BE2C (cell line): ENCODE results near the gene CPEB3.

Experiments
- DNase-seq: peaks from one replicate; pipeline ENCODE4 v3.0.0-alpha.2; 2020
- H3K27me3 ChIP-seq: fragments of 250-450 bp; sonication (Bioruptor Pico); 2 replicates; pipeline ENCODE4 v1.5.1; 2020; ENCODE audit warnings: mild to moderate bottlenecking
- H3K36me3 ChIP-seq: fragments of 250-450 bp; sonication (Bioruptor Pico); 2 replicates; pipeline ENCODE4 v1.5.1; 2020; ENCODE audit warnings: mild to moderate bottlenecking
- H3K4me1 ChIP-seq: fragments of 250-450 bp; sonication (Bioruptor Pico); 2 replicates; pipeline ENCODE4 v1.5.1; 2020
- H3K4me3 ChIP-seq: 2 replicates; pipeline ENCODE4 v1.5.1; 2011; ENCODE audit warnings: low read depth, low read length
- H3K9me3 ChIP-seq: fragments of 250-450 bp; sonication (Bioruptor Pico); 2 replicates; pipeline ENCODE4 v1.5.1; 2020
- TF ChIP-seq, protein P1 (sequence below): IDR thresholded peaks from 2 replicates; pipeline ENCODE4 v1.5.1; 2012; ENCODE audit warnings: mild to moderate bottlenecking, low read depth, low read length

Gene CPEB3

DNA sequence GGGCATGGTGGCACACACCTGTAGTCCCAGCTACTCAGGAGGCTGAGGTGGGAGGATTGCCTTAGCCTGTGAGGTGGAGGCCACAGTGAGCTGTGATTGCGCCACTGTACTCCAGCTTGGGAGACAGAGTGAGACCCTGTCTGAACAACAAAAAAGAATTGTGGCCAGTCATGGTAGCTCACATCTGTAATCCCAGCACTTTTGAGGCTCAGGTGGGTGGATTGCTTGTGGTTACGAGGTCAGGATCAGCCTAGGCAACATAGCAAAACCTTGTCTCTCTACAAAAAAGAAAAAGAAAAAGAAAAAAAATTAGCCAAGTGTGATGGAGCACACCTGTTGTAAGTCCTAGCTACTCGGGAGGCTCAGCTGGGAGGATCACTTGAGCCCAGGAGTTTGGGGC is 22.9 kb upstream of the CPEB3 start:
- H3K4me3 ChIP-seq, result no peak overlapping the region
- no peaks in the 10 kb centered on the region for H3K9me3 ChIP-seq
- no peaks in the 10 kb centered on the region for H3K27me3 ChIP-seq
- peaks cover 5% of the 10 kb centered on the region; the same call in 1 of the 2 replicates for H3K36me3 ChIP-seq
- TF ChIP-seq, protein P1, sequence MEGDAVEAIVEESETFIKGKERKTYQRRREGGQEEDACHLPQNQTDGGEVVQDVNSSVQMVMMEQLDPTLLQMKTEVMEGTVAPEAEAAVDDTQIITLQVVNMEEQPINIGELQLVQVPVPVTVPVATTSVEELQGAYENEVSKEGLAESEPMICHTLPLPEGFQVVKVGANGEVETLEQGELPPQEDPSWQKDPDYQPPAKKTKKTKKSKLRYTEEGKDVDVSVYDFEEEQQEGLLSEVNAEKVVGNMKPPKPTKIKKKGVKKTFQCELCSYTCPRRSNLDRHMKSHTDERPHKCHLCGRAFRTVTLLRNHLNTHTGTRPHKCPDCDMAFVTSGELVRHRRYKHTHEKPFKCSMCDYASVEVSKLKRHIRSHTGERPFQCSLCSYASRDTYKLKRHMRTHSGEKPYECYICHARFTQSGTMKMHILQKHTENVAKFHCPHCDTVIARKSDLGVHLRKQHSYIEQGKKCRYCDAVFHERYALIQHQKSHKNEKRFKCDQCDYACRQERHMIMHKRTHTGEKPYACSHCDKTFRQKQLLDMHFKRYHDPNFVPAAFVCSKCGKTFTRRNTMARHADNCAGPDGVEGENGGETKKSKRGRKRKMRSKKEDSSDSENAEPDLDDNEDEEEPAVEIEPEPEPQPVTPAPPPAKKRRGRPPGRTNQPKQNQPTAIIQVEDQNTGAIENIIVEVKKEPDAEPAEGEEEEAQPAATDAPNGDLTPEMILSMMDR, result no peak
- no peaks in the 10 kb centered on the region for H3K4me1 ChIP-seq
- no peak for DNase-seq

DNA sequence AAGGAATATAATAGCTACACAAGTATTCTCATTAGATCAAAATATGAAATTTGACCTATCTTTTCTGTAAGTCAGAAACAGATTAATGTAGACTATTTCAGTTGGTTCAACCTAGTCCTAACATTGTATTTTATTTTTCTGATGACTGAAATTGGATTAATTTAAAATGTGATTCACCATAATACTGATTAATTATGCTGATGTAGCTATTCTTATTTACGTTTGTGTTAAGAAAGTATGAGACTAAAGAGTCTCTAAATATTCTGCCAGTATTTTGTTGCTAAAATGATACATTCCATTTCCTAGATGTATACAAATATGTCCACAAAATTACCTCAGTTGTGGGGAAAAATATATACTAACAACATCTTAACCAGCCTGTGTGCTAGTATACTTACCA is 18.4 kb upstream of the CPEB3 start:
- peaks cover 5% of the 10 kb centered on the region; the same call in 1 of the 2 replicates for H3K36me3 ChIP-seq
- no peak overlapping the region for H3K4me3 ChIP-seq
- H3K4me1 ChIP-seq, result no peaks in the 10 kb centered on the region
- no peaks in the 10 kb centered on the region for H3K9me3 ChIP-seq
- DNase-seq, result no peak
- H3K27me3 ChIP-seq, result no peaks in the 10 kb centered on the region
- TF ChIP-seq, protein P1, result no peak

DNA sequence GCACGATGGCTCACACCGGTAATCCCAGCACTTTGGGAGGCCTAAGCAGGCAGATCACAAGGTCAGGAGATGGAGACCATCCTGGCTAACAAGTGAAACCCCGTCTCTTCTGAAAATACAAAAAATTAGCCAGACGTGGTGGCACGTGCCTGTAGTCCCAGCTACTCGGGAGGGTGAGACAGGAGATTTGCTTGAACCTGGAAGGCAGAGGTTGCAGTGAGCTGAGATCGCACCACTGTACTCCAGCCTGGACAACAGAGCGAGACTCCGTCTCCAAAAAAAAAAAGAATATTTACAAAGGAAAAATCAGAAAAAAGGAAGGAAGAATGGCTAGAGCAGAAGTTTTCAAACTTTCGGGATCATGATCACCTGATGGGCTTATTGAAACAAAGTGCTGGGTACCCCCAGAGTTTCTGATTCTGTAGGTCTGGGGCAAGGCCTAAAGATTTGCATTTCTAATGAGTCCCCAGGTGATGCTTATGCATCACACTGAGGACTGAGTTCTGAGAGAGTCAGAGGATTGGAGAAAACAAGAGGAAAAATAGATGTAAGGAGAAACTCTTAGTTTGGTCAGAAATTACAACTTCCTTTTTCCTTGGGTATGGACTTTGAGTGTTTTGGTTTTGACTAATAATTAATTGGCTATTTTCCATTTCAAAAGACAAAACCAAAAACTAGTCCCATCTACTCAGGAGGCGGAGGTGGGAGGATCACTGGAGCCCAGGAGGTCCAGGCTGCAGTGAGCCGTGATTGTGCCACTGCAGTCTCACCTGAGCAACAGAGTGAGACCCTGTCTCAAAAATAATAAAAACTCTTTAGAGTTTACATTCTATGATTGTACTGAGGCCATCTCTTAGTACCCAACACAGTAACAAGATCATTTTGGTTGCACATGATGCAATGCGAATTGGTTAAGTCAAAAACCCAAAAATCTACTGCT is 14.5 kb upstream of the CPEB3 start:
- no peaks in the 10 kb centered on the region for H3K4me1 ChIP-seq
- H3K27me3 ChIP-seq, result no peaks in the 10 kb centered on the region
- H3K9me3 ChIP-seq, result no peaks in the 10 kb centered on the region
- DNase-seq, result no peak
- H3K4me3 ChIP-seq, result no peak overlapping the region
- H3K36me3 ChIP-seq, result no peaks in the 10 kb centered on the region
- TF ChIP-seq, protein P1, result no peak

DNA sequence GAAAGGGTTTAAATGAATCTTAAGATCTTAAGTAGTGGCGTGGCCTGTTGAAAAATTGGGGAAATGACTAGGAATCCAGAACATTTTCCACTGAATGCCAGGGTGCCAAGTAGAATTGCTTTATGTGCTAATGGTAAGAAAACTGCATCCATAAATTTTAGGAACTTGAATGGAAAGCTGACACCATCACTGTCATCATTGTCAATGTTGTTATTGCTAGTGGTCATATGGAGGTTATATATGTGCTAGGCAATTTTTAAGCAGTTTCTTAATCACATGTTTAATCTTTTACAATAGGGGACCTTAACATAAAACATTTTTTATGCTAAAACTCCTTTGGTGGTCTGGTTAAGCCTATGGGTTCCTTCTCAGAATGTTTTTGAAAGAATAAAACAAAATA is 13.2 kb upstream of the CPEB3 start:
- H3K27me3 ChIP-seq, result no peaks in the 10 kb centered on the region
- DNase-seq, result no peak
- no peaks in the 10 kb centered on the region for H3K36me3 ChIP-seq
- no peaks in the 10 kb centered on the region for H3K4me1 ChIP-seq
- H3K4me3 ChIP-seq, result no peak overlapping the region
- TF ChIP-seq, protein P1, result no peak
- H3K9me3 ChIP-seq, result no peaks in the 10 kb centered on the region

DNA sequence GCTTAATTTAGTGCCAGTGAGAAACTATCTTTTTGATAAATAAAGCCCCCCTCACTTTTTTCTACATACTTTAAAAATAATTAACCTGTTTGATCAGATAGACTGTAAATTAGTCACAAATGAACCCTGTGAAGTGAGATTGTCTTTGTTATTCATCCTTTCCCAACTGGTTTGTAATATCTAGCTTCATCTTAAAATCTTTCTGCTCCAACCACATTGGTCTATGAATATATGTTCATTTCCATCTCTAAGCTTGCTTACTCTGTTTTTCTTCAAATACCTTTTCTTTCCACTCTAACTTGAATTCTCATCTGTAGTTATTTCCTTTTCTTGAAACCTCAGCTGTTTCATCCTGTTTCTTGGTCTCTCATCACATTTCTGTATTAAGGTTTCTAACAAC is 12.2 kb upstream of the CPEB3 start:
- no peak for DNase-seq
- TF ChIP-seq, protein P1, result no peak
- Histone ChIP-seq H3K4me3 (no peak overlapping the region), H3K4me1 (no peaks in the 10 kb centered on the region), H3K36me3 (no peaks in the 10 kb centered on the region), H3K9me3 (no peaks in the 10 kb centered on the region), H3K27me3 (no peaks in the 10 kb centered on the region)

DNA sequence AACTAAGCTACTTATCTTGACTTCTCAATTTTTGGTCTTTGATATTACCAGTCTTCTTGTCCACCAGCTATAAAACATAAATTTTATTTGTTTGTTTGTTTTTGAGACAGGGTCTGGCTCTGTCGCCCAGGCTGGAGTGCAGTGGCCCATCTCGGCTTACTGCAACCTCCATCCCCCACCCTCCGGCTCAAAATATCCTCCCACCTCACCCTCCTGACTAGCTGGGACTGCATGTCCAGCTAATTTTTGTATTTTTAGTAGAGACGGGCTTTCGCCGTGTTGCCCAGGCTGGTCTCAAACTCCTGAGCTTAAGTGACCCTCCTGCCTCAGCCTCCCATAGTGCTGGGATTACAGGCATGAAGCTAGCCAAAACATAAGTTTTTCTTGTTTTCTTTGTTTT is 7.6 kb upstream of the CPEB3 start:
- DNase-seq, result no peak
- no peaks in the 10 kb centered on the region for H3K4me1 ChIP-seq
- no peak overlapping the region for H3K4me3 ChIP-seq
- H3K36me3 ChIP-seq, result no peaks in the 10 kb centered on the region; the same call in 1 of the 2 replicates
- TF ChIP-seq, protein P1, result no peak
- no peaks in the 10 kb centered on the region for H3K27me3 ChIP-seq
- H3K9me3 ChIP-seq, result no peaks in the 10 kb centered on the region
